ENCODE results near the gene BICDL2. TPM values are rescaled to one million over a fixed set of nuclear protein-coding genes. Genes with fewer than 3 reads are reported as not detected.

BICDL2 gene
- total and polyA plus RNA-seq, 7 experiments from 2014 or later: 1.0 TPM; not detected in 6

DNA sequence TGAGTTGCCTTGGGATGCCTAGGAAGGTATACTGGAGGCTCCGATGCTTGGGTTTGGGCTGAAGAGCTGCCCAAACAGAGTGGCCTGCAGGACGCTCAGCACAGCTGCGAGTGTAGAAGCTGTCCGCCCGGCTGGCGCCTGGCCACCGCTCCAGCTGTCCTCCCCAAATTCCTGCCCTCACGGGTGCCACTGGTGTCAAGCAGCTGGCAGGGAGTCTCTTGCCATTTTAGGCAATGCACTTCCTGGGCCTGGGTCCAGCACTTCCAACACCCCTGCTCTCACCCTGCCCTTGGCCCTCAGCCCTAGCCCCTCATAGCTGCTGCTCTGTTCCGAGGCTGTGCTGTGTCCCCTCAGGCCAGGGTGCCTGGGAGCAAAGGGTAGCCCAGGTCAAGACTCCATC lies 51.3 kb downstream of the BICDL2 start:
- no peak overlapping the region for H3K4me3 Mint-ChIP-seq
- no peaks in the 10 kb centered on the region for H3K36me3 ChIP-seq (ENCODE audit: control insufficient read depth in 2 of 3, insufficient read depth in 3 of 3, low read length in 3 of 3)

DNA sequence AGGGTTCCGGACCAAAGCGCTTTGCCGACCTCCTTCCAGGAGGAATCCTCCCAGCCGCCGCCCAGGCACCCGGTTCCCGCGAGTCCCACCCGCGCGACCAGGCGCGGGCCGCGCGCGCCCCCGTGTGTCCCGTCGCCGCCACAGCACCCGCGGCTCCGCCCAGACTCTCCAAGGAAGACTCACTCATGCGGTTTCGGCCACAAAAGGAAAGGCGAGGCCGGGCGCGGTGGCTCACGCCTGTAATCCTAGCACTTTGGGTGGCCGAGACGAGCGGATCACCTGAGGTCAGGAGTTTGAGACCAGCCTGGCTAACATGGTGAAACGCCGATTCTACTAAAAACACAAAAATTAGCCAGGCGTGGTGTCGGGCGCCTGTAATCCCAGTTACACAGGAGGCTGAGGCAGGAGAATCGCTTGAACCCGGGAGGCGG lies 53.0 kb downstream of the BICDL2 start:
- Histone ChIP-seq H3K36me3 (ENCODE audit: control insufficient read depth in 2 of 3, insufficient read depth in 3 of 3, low read length in 3 of 3) (no peaks in the 10 kb centered on the region), H3K27me3 (ENCODE audit: control insufficient read depth in 2 of 2, insufficient read depth in 2 of 2, low read length in 2 of 2) (no peaks in the 10 kb centered on the region), H3K4me1 (ENCODE audit: control insufficient read depth in 2 of 2, insufficient read depth in 2 of 2, low read length in 2 of 2) (peaks cover 5 to 6% of the 10 kb centered on the region in 2 donors), H3K4me3 (ENCODE audit: low read length) (no peak overlapping the region), H3K27ac (ENCODE audit: low read depth, low read length) (no peak overlapping the region), H3K9me3 (ENCODE audit: control insufficient read depth in 2 of 3, low read length in 3 of 3) (no peaks in the 10 kb centered on the region)
- Mint-ChIP-seq H3K27ac (no peak overlapping the region), H3K9me3 (peaks cover 0 to 2% (median 0%) of the 10 kb centered on the region in 11 donors), H3K36me3 (peaks cover 0 to 2% (median 0%) of the 10 kb centered on the region in 5 donors), H3K4me1 (peaks cover 9 to 23% (median 14%) of the 10 kb centered on the region in 7 donors), H3K4me3 (peak overlapping the region in 6 of 10 donors; percentile 30 to 54 (median 40)), H3K27me3 (peaks cover 0 to 4% (median 0%) of the 10 kb centered on the region in 5 donors)
- ChIA-PET POLR2A (interaction anchor here (3.2 kb wide), 1 partner anchor 17 kb away, joined by 17 read pairs; no protein-coding TSS in a partner anchor), CTCF (interaction anchor here (0.9 to 1.4 kb wide), 3 partner anchors 11 to 22 kb away, joined by 3 to 8 read pairs (median 4); no protein-coding TSS in a partner anchor)
- intact Hi-C loops (cut with micrococcal nuclease): loop anchor here in 1 of 2 donors (1.0 to 5.0 kb wide), 4 partner anchors 22 to 101 kb away; partner anchors contain the start of genes FLYWCH1 and FLYWCH2
- DNase-seq (peak in 7 of 9 donors; percentile 22 to 76 (median 43)), ATAC-seq (peak; percentile 68)

More for the DNA sequence above, 51.3 kb downstream of the BICDL2 start:
- Mint-ChIP-seq H3K9me3 (peaks cover 0 to 3% (median 0%) of the 10 kb centered on the region in 11 donors), H3K4me1 (peaks cover 9 to 20% (median 12%) of the 10 kb centered on the region in 7 donors), H3K27ac (no peak overlapping the region), H3K27me3 (peaks cover 0 to 9% (median 0%) of the 10 kb centered on the region in 5 donors), H3K36me3 (peaks cover 0 to 2% (median 0%) of the 10 kb centered on the region in 5 donors)
- Histone ChIP-seq H3K4me3 (ENCODE audit: low read length) (no peak overlapping the region), H3K27ac (ENCODE audit: low read depth, low read length) (no peak overlapping the region), H3K27me3 (ENCODE audit: control insufficient read depth in 2 of 2, insufficient read depth in 2 of 2, low read length in 2 of 2) (no peaks in the 10 kb centered on the region), H3K4me1 (ENCODE audit: control insufficient read depth in 2 of 2, insufficient read depth in 2 of 2, low read length in 2 of 2) (peaks cover 5 to 6% of the 10 kb centered on the region in 2 donors), H3K9me3 (ENCODE audit: control insufficient read depth in 2 of 3, low read length in 3 of 3) (no peaks in the 10 kb centered on the region)
- intact Hi-C loops (cut with micrococcal nuclease): no loop called here
- ATAC-seq: no peak
- ChIA-PET CTCF (interaction anchor here (1.3 kb wide), 1 partner anchor 18 kb away, joined by 3 read pairs; no protein-coding TSS in a partner anchor), POLR2A (no interaction called here)
- no peak for DNase-seq

DNA sequence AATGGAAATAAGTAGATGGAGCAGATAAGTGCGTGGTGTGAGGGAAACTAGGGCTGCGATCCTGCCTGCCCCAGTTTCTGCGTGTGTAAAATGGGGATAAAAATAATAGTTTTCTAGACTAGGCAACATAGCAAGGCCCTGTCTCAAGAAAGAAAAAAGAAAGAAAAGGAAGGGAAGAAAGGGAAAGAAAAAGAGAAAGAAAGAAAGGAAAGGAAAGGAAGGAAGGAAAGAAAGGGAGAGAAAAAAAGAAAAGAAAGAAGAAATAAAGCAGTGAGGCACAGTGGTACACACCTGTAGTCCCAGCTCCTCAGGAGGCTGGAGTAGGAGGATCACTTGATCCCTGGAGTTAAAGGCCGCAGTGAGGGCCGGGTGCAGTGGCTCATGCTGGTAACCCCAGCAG lies 54.3 kb downstream of the BICDL2 start:
- H3K4me1 Mint-ChIP-seq: peaks cover 9 to 29% (median 14%) of the 10 kb centered on the region in 7 donors
- Histone ChIP-seq H3K9me3 (ENCODE audit: control insufficient read depth in 2 of 3, low read length in 3 of 3) (no peaks in the 10 kb centered on the region), H3K27ac (ENCODE audit: low read depth, low read length) (no peak overlapping the region), H3K4me1 (ENCODE audit: control insufficient read depth in 2 of 2, insufficient read depth in 2 of 2, low read length in 2 of 2) (peaks cover 5 to 6% of the 10 kb centered on the region in 2 donors), H3K4me3 (ENCODE audit: low read length) (no peak overlapping the region), H3K27me3 (ENCODE audit: control insufficient read depth in 2 of 2, insufficient read depth in 2 of 2, low read length in 2 of 2) (no peaks in the 10 kb centered on the region), H3K36me3 (ENCODE audit: control insufficient read depth in 2 of 3, insufficient read depth in 3 of 3, low read length in 3 of 3) (no peaks in the 10 kb centered on the region)
- ChIA-PET POLR2A (interaction anchor here (0.8 to 3.2 kb wide), 3 partner anchors 16 to 115 kb away, joined by 4 to 17 read pairs (median 6); no protein-coding TSS in a partner anchor), CTCF (interaction anchor here (0.8 to 1.4 kb wide), 4 partner anchors 9 to 420 kb away, joined by 3 to 8 read pairs (median 4); partner anchors contain the start of gene PAQR4)
- peaks cover 0 to 2% (median 0%) of the 10 kb centered on the region in 5 donors for H3K27me3 Mint-ChIP-seq
- ATAC-seq: no peak
- peaks cover 0 to 2% (median 0%) of the 10 kb centered on the region in 11 donors for H3K9me3 Mint-ChIP-seq
- intact Hi-C loops (cut with micrococcal nuclease): loop anchor here in 1 of 2 donors (5.0 kb wide), 2 partner anchors 70 to 100 kb away; partner anchors contain the start of genes FLYWCH1 and FLYWCH2
- DNase-seq: no peak
- H3K36me3 Mint-ChIP-seq: peaks cover 0 to 2% (median 0%) of the 10 kb centered on the region in 5 donors
- H3K27ac Mint-ChIP-seq: peak overlapping the region in 1 of 9 donors; percentile 70
- peak overlapping the region in 7 of 10 donors; percentile 21 to 88 (median 72) for H3K4me3 Mint-ChIP-seq

DNA sequence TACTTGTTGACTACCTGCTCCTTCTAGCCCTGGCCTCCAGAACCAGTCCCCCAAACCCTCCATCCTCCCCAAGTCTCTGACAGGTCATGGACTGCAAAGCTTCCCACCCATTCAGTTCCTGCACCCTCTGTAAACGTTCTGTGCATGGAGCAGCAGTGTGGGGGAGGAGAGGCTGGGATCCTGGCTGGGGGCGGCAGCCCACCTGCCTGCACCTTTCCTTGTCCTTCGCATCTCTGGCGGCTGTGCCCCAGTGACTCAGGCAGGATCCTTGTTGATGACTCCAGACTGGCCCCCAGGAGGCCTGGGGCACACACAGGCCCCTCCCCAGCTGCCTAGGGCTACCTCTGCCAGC lies 54.9 kb downstream of the BICDL2 start:
- no peaks in the 10 kb centered on the region for H3K36me3 ChIP-seq (ENCODE audit: control insufficient read depth in 2 of 3, insufficient read depth in 3 of 3, low read length in 3 of 3)
- Mint-ChIP-seq H3K9me3 (peaks cover 0 to 2% (median 0%) of the 10 kb centered on the region in 11 donors), H3K36me3 (peaks cover 0 to 3% (median 0%) of the 10 kb centered on the region in 5 donors), H3K27ac (peak overlapping the region in 4 of 9 donors; percentile 70 to 88 (median 82)), H3K4me3 (peak overlapping the region; percentile 39 to 88 (median 76)), H3K27me3 (peaks cover 0 to 2% (median 0%) of the 10 kb centered on the region in 5 donors), H3K4me1 (peaks cover 9 to 29% (median 14%) of the 10 kb centered on the region in 7 donors)
- H3K9me3 ChIP-seq (ENCODE audit: control insufficient read depth in 2 of 3, low read length in 3 of 3): no peaks in the 10 kb centered on the region
- intact Hi-C loops (cut with micrococcal nuclease): loop anchor here (2.0 to 5.0 kb wide), 3 partner anchors 23 to 100 kb away; partner anchors contain the start of genes FLYWCH1 (in 1 of the 2) and FLYWCH2 (in 1 of the 2)
- H3K27me3 ChIP-seq (ENCODE audit: control insufficient read depth in 2 of 2, insufficient read depth in 2 of 2, low read length in 2 of 2): no peaks in the 10 kb centered on the region
- H3K27ac ChIP-seq (ENCODE audit: low read depth, low read length): no peak overlapping the region
- peaks cover 5 to 6% of the 10 kb centered on the region in 2 donors for H3K4me1 ChIP-seq (ENCODE audit: control insufficient read depth in 2 of 2, insufficient read depth in 2 of 2, low read length in 2 of 2)
- CTCF ChIA-PET: interaction anchor here (0.8 to 1.2 kb wide), 2 partner anchors 10 to 55 kb away, joined by 3 read pairs; no protein-coding TSS in a partner anchor
- ATAC-seq (no peak), DNase-seq (no peak)
- POLR2A ChIA-PET: interaction anchor here (1.2 to 3.2 kb wide), 4 partner anchors 9 to 22 kb away, joined by 3 to 17 read pairs (median 6); partner anchors contain the start of gene PAQR4
- H3K4me3 ChIP-seq (ENCODE audit: low read length): no peak overlapping the region

DNA sequence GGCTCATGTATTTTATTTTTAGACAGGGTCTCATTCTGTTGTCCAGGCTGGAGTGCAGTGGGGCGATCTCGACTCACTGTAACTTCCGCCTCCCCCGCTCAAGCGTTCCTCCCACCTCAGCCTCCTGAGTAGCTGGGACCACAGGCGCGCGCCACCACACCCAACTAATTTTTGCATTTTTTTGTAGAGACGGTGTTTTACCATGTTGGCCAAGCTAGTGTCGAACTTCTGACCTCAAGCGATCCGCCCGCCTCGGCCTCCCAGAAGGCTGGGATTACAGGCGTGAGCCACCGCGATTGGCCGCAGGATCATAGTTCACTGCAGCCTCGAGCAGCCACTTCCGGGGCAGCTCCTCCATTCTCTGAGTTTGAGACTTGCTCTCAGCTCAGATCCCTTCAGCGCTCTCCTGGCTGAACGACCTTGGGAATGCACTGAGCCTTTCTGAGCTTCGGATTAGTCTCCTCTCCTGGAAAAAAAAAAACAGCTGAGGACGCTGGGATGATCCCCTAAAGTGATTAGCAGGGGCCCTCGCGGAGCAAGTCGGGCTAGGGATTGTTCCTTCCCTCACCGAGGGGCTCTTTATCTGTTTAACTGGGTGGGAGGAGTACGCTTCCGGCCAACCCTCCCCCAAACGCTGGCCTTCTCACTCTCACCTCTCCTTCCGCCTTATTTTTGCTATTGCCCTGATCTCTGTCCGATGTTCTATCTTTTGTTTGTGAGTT lies 55.4 kb downstream of the BICDL2 start:
- Histone ChIP-seq H3K4me1 (ENCODE audit: control insufficient read depth in 2 of 2, insufficient read depth in 2 of 2, low read length in 2 of 2) (peaks cover 5 to 6% of the 10 kb centered on the region in 2 donors), H3K4me3 (ENCODE audit: low read length) (peak overlapping the region; percentile 73), H3K27ac (ENCODE audit: low read depth, low read length) (peak overlapping the region; percentile 94), H3K9me3 (ENCODE audit: control insufficient read depth in 2 of 3, low read length in 3 of 3) (no peaks in the 10 kb centered on the region), H3K27me3 (ENCODE audit: control insufficient read depth in 2 of 2, insufficient read depth in 2 of 2, low read length in 2 of 2) (no peaks in the 10 kb centered on the region), H3K36me3 (ENCODE audit: control insufficient read depth in 2 of 3, insufficient read depth in 3 of 3, low read length in 3 of 3) (no peaks in the 10 kb centered on the region)
- intact Hi-C loops (cut with micrococcal nuclease): loop anchor here (2.0 to 5.0 kb wide), 3 partner anchors 23 to 99 kb away; partner anchors contain the start of genes FLYWCH1 (in 1 of the 2) and FLYWCH2 (in 1 of the 2)
- H3K36me3 Mint-ChIP-seq: peaks cover 0 to 4% (median 0%) of the 10 kb centered on the region in 5 donors
- DNase-seq (no peak), ATAC-seq (no peak)
- peak overlapping the region in 7 of 9 donors; percentile 70 to 89 (median 82) for H3K27ac Mint-ChIP-seq
- peak overlapping the region; percentile 72 to 88 (median 82) for H3K4me3 Mint-ChIP-seq
- ChIA-PET CTCF (interaction anchor here (0.7 to 1.2 kb wide), 2 partner anchors 54 to 218 kb away, joined by 3 read pairs; no protein-coding TSS in a partner anchor), POLR2A (interaction anchor here (0.6 to 3.2 kb wide), 13 partner anchors 8 to 1518 kb away, joined by 3 to 17 read pairs (median 3); partner anchors contain the start of genes BICDL2, FLYWCH1, FLYWCH2 and KREMEN2)
- H3K9me3 Mint-ChIP-seq: peaks cover 0 to 2% (median 0%) of the 10 kb centered on the region in 11 donors
- peaks cover 9 to 29% (median 14%) of the 10 kb centered on the region in 7 donors for H3K4me1 Mint-ChIP-seq
- peaks cover 0 to 2% (median 0%) of the 10 kb centered on the region in 5 donors for H3K27me3 Mint-ChIP-seq
